ENCODE results near the gene CELF2.

Gene CELF2

GRCh38 chr10:11210211-11210922 lies 192.7 kb downstream of the CELF2 start:
- Histone ChIP-seq H3K79me2 (no peaks in the 10 kb centered on the region), H3K9ac (no peak overlapping the region), H3K27ac (no peak overlapping the region), H3K9me3 (ENCODE audit: control insufficient read depth, low read length) (no peaks in the 10 kb centered on the region), H3K4me2 (ENCODE audit: low read length) (no peak overlapping the region), H3K27me3 (ENCODE audit: control insufficient read depth, insufficient read depth, low read length) (no peaks in the 10 kb centered on the region), H3K4me3 (ENCODE audit: low read depth, low read length) (no peak overlapping the region), H3K4me1 (peaks cover 12% of the 10 kb centered on the region), H3K36me3 (ENCODE audit: control insufficient read depth, insufficient read depth, low read length) (no peaks in the 10 kb centered on the region), H2AFZ (no peak overlapping the region)
- no peak for TF ChIP-seq CTCF (IDR thresholded peaks at IDR 0.05)

DNA sequence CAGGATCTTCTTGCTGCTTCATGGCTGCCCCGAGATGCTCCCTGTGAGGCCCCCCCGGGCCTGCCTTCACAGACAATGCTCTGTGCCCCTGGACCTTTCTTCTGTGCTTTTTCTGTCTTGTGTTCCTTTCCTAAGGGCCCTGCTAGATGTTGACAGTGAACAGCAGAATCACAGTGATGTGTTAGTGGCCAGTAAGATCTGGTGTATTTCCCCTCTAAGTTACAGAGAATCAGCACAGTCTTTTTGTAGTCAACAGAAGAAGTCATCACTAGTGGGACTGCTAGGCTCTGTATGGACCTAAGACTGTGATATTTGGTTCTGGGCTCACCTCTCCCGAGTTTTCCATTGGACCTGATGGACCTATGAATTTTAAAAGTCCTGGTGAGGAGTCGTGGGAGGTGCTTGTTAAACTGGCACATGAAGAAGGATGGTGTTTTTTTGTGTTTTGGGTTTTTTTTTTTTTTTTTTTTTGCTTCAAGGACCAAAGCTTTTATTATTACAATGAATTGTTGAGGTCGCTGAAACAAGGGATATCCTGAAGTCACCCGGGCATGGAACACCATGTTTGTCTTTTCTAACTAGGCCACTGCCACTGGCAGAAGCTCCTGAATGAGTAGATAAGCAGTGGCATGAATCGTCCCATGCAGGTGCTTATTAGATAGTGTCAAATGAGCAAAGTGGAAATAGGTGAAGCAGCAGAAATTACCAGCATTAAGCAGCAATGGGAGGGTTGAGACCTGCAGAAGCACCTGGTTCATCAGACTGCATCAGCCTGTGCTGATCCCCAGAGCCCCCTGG lies 194.8 kb downstream of the CELF2 start:
- peak overlapping the region; percentile 12 for H3K4me3 ChIP-seq (ENCODE audit: low read depth, low read length)
- peak overlapping the region; percentile 26 for H3K4me2 ChIP-seq (ENCODE audit: low read length)
- H3K9ac ChIP-seq: no peak overlapping the region
- no peaks in the 10 kb centered on the region for H3K36me3 ChIP-seq (ENCODE audit: control insufficient read depth, insufficient read depth, low read length)
- H3K79me2 ChIP-seq: no peaks in the 10 kb centered on the region
- H3K27me3 ChIP-seq (ENCODE audit: control insufficient read depth, insufficient read depth, low read length): no peaks in the 10 kb centered on the region
- no peak overlapping the region for H3K27ac ChIP-seq
- peaks cover 12% of the 10 kb centered on the region for H3K4me1 ChIP-seq
- H2AFZ ChIP-seq: no peak overlapping the region
- TF ChIP-seq CTCF (IDR thresholded peaks at IDR 0.05): no peak
- no peaks in the 10 kb centered on the region for H3K9me3 ChIP-seq (ENCODE audit: control insufficient read depth, low read length)

DNA sequence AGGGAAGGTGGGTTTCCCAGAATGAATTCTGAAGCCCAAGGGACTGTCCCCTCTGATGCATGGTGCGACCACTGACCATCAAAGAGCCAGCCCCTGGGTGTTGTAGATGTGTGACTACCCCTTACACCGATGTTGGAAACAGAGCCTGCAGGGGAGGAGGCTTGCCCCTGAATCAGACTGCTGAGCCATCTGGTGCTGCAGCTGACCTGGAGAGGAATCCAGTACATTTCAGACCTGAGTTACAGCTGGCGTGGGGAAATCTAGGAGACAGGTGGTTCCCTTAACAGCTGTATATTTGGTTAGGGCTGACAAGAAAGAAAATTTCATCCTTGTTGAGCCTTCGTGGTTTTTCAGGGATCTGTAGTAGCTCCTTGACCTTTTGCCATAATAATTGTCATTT lies 195.5 kb downstream of the CELF2 start:
- H3K4me1 ChIP-seq: peaks cover 12% of the 10 kb centered on the region
- peak overlapping the region; percentile 12 for H3K4me3 ChIP-seq (ENCODE audit: low read depth, low read length)
- H3K27ac ChIP-seq: no peak overlapping the region
- H3K9ac ChIP-seq: no peak overlapping the region
- H3K79me2 ChIP-seq: no peaks in the 10 kb centered on the region
- TF ChIP-seq CTCF (IDR thresholded peaks at IDR 0.05): no peak
- H3K4me2 ChIP-seq (ENCODE audit: low read length): peak overlapping the region; percentile 26
- no peaks in the 10 kb centered on the region for H3K36me3 ChIP-seq (ENCODE audit: control insufficient read depth, insufficient read depth, low read length)
- no peaks in the 10 kb centered on the region for H3K27me3 ChIP-seq (ENCODE audit: control insufficient read depth, insufficient read depth, low read length)
- H3K9me3 ChIP-seq (ENCODE audit: control insufficient read depth, low read length): no peaks in the 10 kb centered on the region
- no peak overlapping the region for H2AFZ ChIP-seq

GRCh38 chr10:11214407-11214806 lies 196.7 kb downstream of the CELF2 start:
- no peak for TF ChIP-seq CTCF (IDR thresholded peaks at IDR 0.05)
- Histone ChIP-seq H3K4me2 (ENCODE audit: low read length) (no peak overlapping the region), H3K27me3 (ENCODE audit: control insufficient read depth, insufficient read depth, low read length) (no peaks in the 10 kb centered on the region), H3K36me3 (ENCODE audit: control insufficient read depth, insufficient read depth, low read length) (no peaks in the 10 kb centered on the region), H3K9ac (no peak overlapping the region), H2AFZ (no peak overlapping the region), H3K9me3 (ENCODE audit: control insufficient read depth, low read length) (no peaks in the 10 kb centered on the region), H3K4me1 (peaks cover 12% of the 10 kb centered on the region), H3K79me2 (no peaks in the 10 kb centered on the region), H3K4me3 (ENCODE audit: low read depth, low read length) (no peak overlapping the region), H3K27ac (no peak overlapping the region)

All from parathyroid adenoma (tissue), 2 donors.